HL-60 (cell line): ENCODE measurements around the gene ADAP2.
"Not testable (repeated sequence)": the region's sequence is repeated elsewhere in the genome, so short reads cannot be mapped to it uniquely, and the experiment has no call there.

Source experiments
- DNase-seq, 2 experiments: peaks; one replicate each; pipeline ENCODE4 v3.0.0-alpha.2; 2010 to 2020; ENCODE audit warnings: low read depth in 1 of 2, low spot score in 1 of 2
- H3K27ac ChIP-seq: fragments of 250-450 bp; sonication (Bioruptor Pico); replicated peaks from 2 replicates; pipeline ENCODE4 v1.5.1; 2020; ENCODE audit warnings: mild to moderate bottlenecking, moderate library complexity
- H3K27me3 ChIP-seq: fragments of 250-450 bp; sonication (Bioruptor Pico); 2 replicates; pipeline ENCODE4 v1.5.1; 2021; ENCODE audit warnings: mild to moderate bottlenecking, moderate library complexity; ENCODE audit not compliant: insufficient read depth, poor library complexity, severe bottlenecking
- H3K4me3 ChIP-seq: replicated peaks from 2 replicates; pipeline ENCODE4 v1.5.1; 2011; ENCODE audit warnings: mild to moderate bottlenecking, control low read depth, low read length; ENCODE audit not compliant: insufficient read depth
- CTCF ChIP-seq: IDR thresholded peaks from one replicate; pipeline ENCODE4 v1.5.1; 2011; ENCODE audit warnings: low read length, control low read depth, inconsistent platforms; ENCODE audit not compliant: insufficient read depth
- GABPA ChIP-seq: IDR thresholded peaks from 2 replicates; pipeline ENCODE4 v1.6.1; 2012; ENCODE audit warnings: low read depth
- POLR2AphosphoS5 ChIP-seq: IDR thresholded peaks from 2 replicates; pipeline ENCODE4 v1.6.1; 2012; ENCODE audit warnings: low read depth
- REST ChIP-seq: IDR thresholded peaks from 2 replicates; pipeline ENCODE4 v1.6.1; 2012; ENCODE audit warnings: low read depth; ENCODE audit not compliant: insufficient replicate concordance
- SPI1 ChIP-seq: IDR thresholded peaks from 2 replicates; pipeline ENCODE4 v1.6.1; 2012; ENCODE audit warnings: low read depth, mild to moderate bottlenecking, borderline replicate concordance

ADAP2 gene

GRCh38 chr17:30957741-30958140 is 36.0 kb downstream of the ADAP2 start:
- no peak overlapping the region for H3K4me3 ChIP-seq
- TF ChIP-seq CTCF (no peak), SPI1 (no peak), REST (no peak), POLR2AphosphoS5 (no peak), GABPA (no peak)
- no peak overlapping the region for H3K27ac ChIP-seq
- no peak for DNase-seq
- H3K27me3 ChIP-seq = no peaks in the 10 kb centered on the region

- Histone ChIP-seq H3K27ac (no peak overlapping the region), H3K4me3 (no peak overlapping the region), H3K27me3 (no peaks in the 10 kb centered on the region)
- DNase-seq = peak in 1 of 2 experiments; percentile 77
- no peak for TF ChIP-seq CTCF
- TF ChIP-seq SPI1 = peak; percentile 99
- no peak for TF ChIP-seq POLR2AphosphoS5
- no peak for TF ChIP-seq REST
These were observed 36.4 kb downstream of the ADAP2 start for GRCh38 chr17:30958187-30958586.

GRCh38 chr17:30961209-30962188 is 39.8 kb downstream of the ADAP2 start:
- no peak for DNase-seq
- peak overlapping the region; percentile 16; the same call in 1 of the 2 replicates for H3K27ac ChIP-seq
- H3K4me3 ChIP-seq = no peak overlapping the region
- H3K27me3 ChIP-seq = no peaks in the 10 kb centered on the region
- TF ChIP-seq POLR2AphosphoS5 = no peak
- TF ChIP-seq GABPA = no peak
- TF ChIP-seq SPI1 = no peak
- TF ChIP-seq REST = no peak

GRCh38 chr17:30964312-30964711 is 42.6 kb downstream of the ADAP2 start:
- not testable (repeated sequence) for H3K27me3 ChIP-seq, DNase-seq, H3K27ac ChIP-seq, H3K4me3 ChIP-seq
